Gastrocnemius medialis (tissue), 4 donors: Measurements from ENCODE around the gene PSG6.
"Not testable (repeated sequence)": the region's sequence is repeated elsewhere in the genome, so short reads cannot be mapped to it uniquely, and the experiment has no call there.

Experiments used
- CTCF ChIP-seq, 5 experiments: fragments of 450-650 bp in 3 of 5; fragments of 200-600 bp in 2 of 5; sonication (generic) in 2 of 5; IDR thresholded peaks in 4 of 5; conservative IDR thresholded peaks in 1 of 5; 1 replicate in 4 of 5; 2 replicates in 1 of 5; pipeline ENCODE4 v1.5.1; 2016 to 2019; ENCODE audit warnings: antibody characterized with exemption in 5 of 5, mild to moderate bottlenecking in 3 of 5, moderate library complexity in 3 of 5
- POLR2A ChIP-seq, 2 donors: fragments of 450-650 bp; IDR thresholded peaks; one replicate each; pipeline ENCODE4 v1.6.1; 2017; ENCODE audit warnings: antibody characterized with exemption in 2 of 2, mild to moderate bottlenecking in 2 of 2, moderate library complexity in 2 of 2

GRCh38 chr19:42937107-42937506 lies 19.4 kb upstream of the PSG6 start, which contains the start of gene PSG7:
- TF ChIP-seq CTCF (IDR thresholded peaks at IDR 0.05 in 4 of 5, conservative IDR thresholded peaks at IDR 0.05 in 1 of 5); POLR2A (IDR thresholded peaks at IDR 0.05): not testable (repeated sequence)
